ENCODE results near the gene FREM2. TPM values are rescaled to one million over a fixed set of nuclear protein-coding genes. Genes with fewer than 3 reads are reported as not detected.

Gene FREM2
- total and polyA plus RNA-seq, 2 of the 13 experiments (the other 11 are each of a cell fraction or from before 2014, with no cell fraction given) = not detected

DNA sequence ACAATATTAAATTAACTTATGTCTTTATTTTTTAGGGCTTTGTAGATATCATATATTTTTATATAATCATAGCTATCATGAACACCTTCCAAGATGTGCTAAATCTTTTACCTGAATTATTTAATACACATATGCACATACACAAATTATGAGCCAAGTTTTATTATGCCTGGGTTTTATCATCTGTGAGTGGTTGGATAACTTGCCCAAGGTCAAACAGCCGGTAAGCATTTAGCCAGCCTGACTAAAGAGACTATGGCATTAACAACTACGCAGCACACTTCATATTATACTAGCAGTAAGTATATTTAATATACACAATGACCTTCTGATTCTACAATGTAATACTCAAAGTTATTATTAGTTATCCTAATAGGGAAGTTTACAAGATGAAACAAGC is 132.7 kb downstream of the FREM2 start:
- H3K36me3 ChIP-seq (replicated peaks in 1 of 2; ENCODE audit: control insufficient read depth in 1 of 2, insufficient read depth in 2 of 2, low read length in 2 of 2) = no peaks in the 10 kb centered on the region
- ChIA-PET CTCF (ENCODE audit: low intra/inter-chr PET ratio, low total read pairs) (no interaction called here), POLR2A (no interaction called here)
- no peaks in the 10 kb centered on the region for H3K27me3 ChIP-seq (ENCODE audit: control insufficient read depth in 1 of 2, insufficient read depth in 2 of 2, low read length in 2 of 2)
- WGBS (ENCODE audit: low lambda C conversion rate) = 30% methylated on average over 2 of the region's 2 CpGs
- H3K4me2 ChIP-seq (ENCODE audit: low read depth, low read length) = no peak overlapping the region
- H2AFZ ChIP-seq (ENCODE audit: low read length) = no peak overlapping the region
- no peaks in the 10 kb centered on the region for H4K20me1 ChIP-seq (ENCODE audit: insufficient read depth, low read length)
- no peak overlapping the region for H3K27ac ChIP-seq (ENCODE audit: extremely low read length, insufficient read depth, low read length)
- TF ChIP-seq SIN3A (IDR thresholded peaks at IDR 0.05; ENCODE audit: borderline replicate concordance, low read depth, low read length) (no peak), KDM4B (CRISPR knock-in tag; IDR thresholded peaks at IDR 0.05) (no peak), SETDB1 (CRISPR knock-in tag; IDR thresholded peaks at IDR 0.05; ENCODE audit: borderline replicate concordance) (no peak), NR2F6 (IDR thresholded peaks at IDR 0.05) (no peak), NR2F6 (CRISPR knock-in tag; IDR thresholded peaks at IDR 0.05) (no peak), ZNF740 (CRISPR knock-in tag; IDR thresholded peaks at IDR 0.05) (no peak), ZSCAN25 (CRISPR knock-in tag; IDR thresholded peaks at IDR 0.05) (no peak), ZNF460 (CRISPR knock-in tag; IDR thresholded peaks at IDR 0.05; ENCODE audit: borderline replicate concordance) (no peak), TAF15 (IDR thresholded peaks at IDR 0.05; ENCODE audit: low read depth, low read length, poor library complexity, severe bottlenecking) (no peak), TCF7 (IDR thresholded peaks at IDR 0.05; ENCODE audit: low read depth) (no peak), POGZ (CRISPR knock-in tag; IDR thresholded peaks at IDR 0.05) (no peak), ZBTB42 (CRISPR knock-in tag; IDR thresholded peaks at IDR 0.05) (no peak), MIER2 (CRISPR knock-in tag; IDR thresholded peaks at IDR 0.05) (no peak), CREM (IDR thresholded peaks at IDR 0.05) (no peak), CREM (CRISPR knock-in tag; IDR thresholded peaks at IDR 0.05) (no peak), GABPA (IDR thresholded peaks at IDR 0.05; ENCODE audit: low read depth, low read length) (no peak), GABPA (CRISPR knock-in tag; IDR thresholded peaks at IDR 0.05; ENCODE audit: low read depth) (no peak)
- TF ChIP-seq, protein P1, sequence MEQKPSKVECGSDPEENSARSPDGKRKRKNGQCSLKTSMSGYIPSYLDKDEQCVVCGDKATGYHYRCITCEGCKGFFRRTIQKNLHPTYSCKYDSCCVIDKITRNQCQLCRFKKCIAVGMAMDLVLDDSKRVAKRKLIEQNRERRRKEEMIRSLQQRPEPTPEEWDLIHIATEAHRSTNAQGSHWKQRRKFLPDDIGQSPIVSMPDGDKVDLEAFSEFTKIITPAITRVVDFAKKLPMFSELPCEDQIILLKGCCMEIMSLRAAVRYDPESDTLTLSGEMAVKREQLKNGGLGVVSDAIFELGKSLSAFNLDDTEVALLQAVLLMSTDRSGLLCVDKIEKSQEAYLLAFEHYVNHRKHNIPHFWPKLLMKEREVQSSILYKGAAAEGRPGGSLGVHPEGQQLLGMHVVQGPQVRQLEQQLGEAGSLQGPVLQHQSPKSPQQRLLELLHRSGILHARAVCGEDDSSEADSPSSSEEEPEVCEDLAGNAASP (CRISPR knock-in tag; IDR thresholded peaks at IDR 0.05; ENCODE audit: borderline replicate concordance) = no peak
- TF ChIP-seq, protein P2, sequence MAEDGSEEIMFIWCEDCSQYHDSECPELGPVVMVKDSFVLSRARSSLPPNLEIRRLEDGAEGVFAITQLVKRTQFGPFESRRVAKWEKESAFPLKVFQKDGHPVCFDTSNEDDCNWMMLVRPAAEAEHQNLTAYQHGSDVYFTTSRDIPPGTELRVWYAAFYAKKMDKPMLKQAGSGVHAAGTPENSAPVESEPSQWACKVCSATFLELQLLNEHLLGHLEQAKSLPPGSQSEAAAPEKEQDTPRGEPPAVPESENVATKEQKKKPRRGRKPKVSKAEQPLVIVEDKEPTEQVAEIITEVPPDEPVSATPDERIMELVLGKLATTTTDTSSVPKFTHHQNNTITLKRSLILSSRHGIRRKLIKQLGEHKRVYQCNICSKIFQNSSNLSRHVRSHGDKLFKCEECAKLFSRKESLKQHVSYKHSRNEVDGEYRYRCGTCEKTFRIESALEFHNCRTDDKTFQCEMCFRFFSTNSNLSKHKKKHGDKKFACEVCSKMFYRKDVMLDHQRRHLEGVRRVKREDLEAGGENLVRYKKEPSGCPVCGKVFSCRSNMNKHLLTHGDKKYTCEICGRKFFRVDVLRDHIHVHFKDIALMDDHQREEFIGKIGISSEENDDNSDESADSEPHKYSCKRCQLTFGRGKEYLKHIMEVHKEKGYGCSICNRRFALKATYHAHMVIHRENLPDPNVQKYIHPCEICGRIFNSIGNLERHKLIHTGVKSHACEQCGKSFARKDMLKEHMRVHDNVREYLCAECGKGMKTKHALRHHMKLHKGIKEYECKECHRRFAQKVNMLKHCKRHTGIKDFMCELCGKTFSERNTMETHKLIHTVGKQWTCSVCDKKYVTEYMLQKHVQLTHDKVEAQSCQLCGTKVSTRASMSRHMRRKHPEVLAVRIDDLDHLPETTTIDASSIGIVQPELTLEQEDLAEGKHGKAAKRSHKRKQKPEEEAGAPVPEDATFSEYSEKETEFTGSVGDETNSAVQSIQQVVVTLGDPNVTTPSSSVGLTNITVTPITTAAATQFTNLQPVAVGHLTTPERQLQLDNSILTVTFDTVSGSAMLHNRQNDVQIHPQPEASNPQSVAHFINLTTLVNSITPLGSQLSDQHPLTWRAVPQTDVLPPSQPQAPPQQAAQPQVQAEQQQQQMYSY (CRISPR knock-in tag; IDR thresholded peaks at IDR 0.05) = no peak
- TF ChIP-seq, protein P3, sequence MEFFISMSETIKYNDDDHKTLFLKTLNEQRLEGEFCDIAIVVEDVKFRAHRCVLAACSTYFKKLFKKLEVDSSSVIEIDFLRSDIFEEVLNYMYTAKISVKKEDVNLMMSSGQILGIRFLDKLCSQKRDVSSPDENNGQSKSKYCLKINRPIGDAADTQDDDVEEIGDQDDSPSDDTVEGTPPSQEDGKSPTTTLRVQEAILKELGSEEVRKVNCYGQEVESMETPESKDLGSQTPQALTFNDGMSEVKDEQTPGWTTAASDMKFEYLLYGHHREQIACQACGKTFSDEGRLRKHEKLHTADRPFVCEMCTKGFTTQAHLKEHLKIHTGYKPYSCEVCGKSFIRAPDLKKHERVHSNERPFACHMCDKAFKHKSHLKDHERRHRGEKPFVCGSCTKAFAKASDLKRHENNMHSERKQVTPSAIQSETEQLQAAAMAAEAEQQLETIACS (CRISPR knock-in tag; IDR thresholded peaks at IDR 0.05) = no peak
- H3K4me1 ChIP-seq (ENCODE audit: insufficient read depth, low read length) = no peaks in the 10 kb centered on the region
- no peaks in the 10 kb centered on the region for H3K9me3 ChIP-seq (ENCODE audit: low read length)
- no TSS peak for BruUV-seq (replicated peaks)
- no peak overlapping the region for H3K4me3 ChIP-seq (replicated peaks in 1 of 3; ENCODE audit: insufficient read depth in 1 of 3, low read depth in 2 of 3, low read length in 3 of 3)
- no peak for ATAC-seq
- H3K79me2 ChIP-seq (ENCODE audit: insufficient read depth, low read length) = no peaks in the 10 kb centered on the region
- intact Hi-C loops (cut with micrococcal nuclease; ENCODE audit: unreplicated experiment) = no loop called here
- no peak for FAIRE-seq
- no peak for DNase-seq (ENCODE audit: low spot score)
- in situ Hi-C loops (cut with HindIII; ENCODE audit: extremely low pct_ligation_motif_present, low pct_unique_long_range_greater_than_20kb) = loop anchor here (10.0 kb wide), 1 partner anchor 55 kb away; no protein-coding TSS in a partner anchor
- no peak overlapping the region for H3K9ac ChIP-seq (ENCODE audit: insufficient read depth, low read depth, low read length)
